H1 (cell line): ENCODE results near the gene CSNK1G3. TPM values are rescaled to one million over a fixed set of nuclear protein-coding genes. Genes with fewer than 3 reads are reported as not detected.

Source experiments
- CTCF ChIA-PET: fragments of 300-600 bp; sonication (Branson Sonifier 250); formaldehyde crosslinking; loops from one replicate; lab custom pipeline; 2021; ENCODE audit not compliant: partially characterized antibody; lab: Charles Lee
- POLR2A ChIA-PET: fragments of 300-600 bp; sonication (Branson Sonifier 250); formaldehyde crosslinking; loops from one replicate; lab custom pipeline; 2021; ENCODE audit warnings: inconsistent platforms; ENCODE audit not compliant: partially characterized antibody; lab: Charles Lee
- DNase-seq, 2 experiments: peaks; one replicate each; pipeline versions ENCODE4 v3.0.0 to v3.0.0-alpha.2; 2010 to 2022; ENCODE audit warnings: low spot score in 2 of 2, low read depth in 1 of 2, mixed read lengths in 1 of 2
- FAIRE-seq: peaks from 2 replicates; lab custom pipeline; 2011; peaks lifted over from hg19 to GRCh38; lab: Jason Lieb, UNC
- H2AFZ ChIP-seq: 2 replicates; pipeline ENCODE4 v1.8.1; 2012; ENCODE audit warnings: low read length, inconsistent platforms
- H2AK5ac ChIP-seq: 2 replicates; pipeline ENCODE4 v1.6.1; 2013; ENCODE audit warnings: low read depth, low read length
- H2BK120ac ChIP-seq: replicated peaks from 2 replicates; pipeline ENCODE3; 2013; ENCODE audit warnings: low read depth, low read length, inconsistent platforms
- H2BK12ac ChIP-seq: 2 replicates; pipeline ENCODE4 v1.6.1; 2013; ENCODE audit warnings: low read depth, low read length
- H2BK15ac ChIP-seq: 2 replicates; pipeline ENCODE4 v1.6.1; 2013; ENCODE audit warnings: low read length
- H2BK20ac ChIP-seq: 2 replicates; pipeline ENCODE4 v1.6.1; 2013; ENCODE audit warnings: low read length
- H2BK5ac ChIP-seq: 2 replicates; pipeline ENCODE4 v1.6.1; 2013; ENCODE audit warnings: low read depth, low read length
- H3K14ac ChIP-seq: 2 replicates; pipeline ENCODE4 v1.6.1; 2013; ENCODE audit warnings: inconsistent platforms; ENCODE audit not compliant: insufficient read length
- H3K18ac ChIP-seq: 2 replicates; pipeline ENCODE4 v1.6.1; 2013; ENCODE audit warnings: low read length; ENCODE audit errors: extremely low read depth
- H3K23ac ChIP-seq: 2 replicates; pipeline ENCODE4 v1.6.1; 2013; ENCODE audit warnings: inconsistent platforms; ENCODE audit not compliant: insufficient read length
- H3K23me2 ChIP-seq: 2 replicates; pipeline ENCODE4 v1.6.1; 2013; ENCODE audit warnings: low read depth, low read length
- H3K27ac ChIP-seq: 2 replicates; pipeline ENCODE4 v1.6.1; 2011; ENCODE audit warnings: low read depth, low read length, inconsistent platforms
- H3K27me3 ChIP-seq, 4 experiments: replicated peaks in 1 of 4; 1 replicate in 1 of 4; 2 replicates in 3 of 4; pipeline versions ENCODE4 v1.6.1 to v1.8.1; 2011 to 2013; ENCODE audit warnings: low read length in 3 of 4, mild to moderate bottlenecking in 3 of 4, inconsistent platforms in 2 of 4, mixed read lengths in 2 of 4, moderate library complexity in 1 of 4; ENCODE audit not compliant: control insufficient read depth in 3 of 4, insufficient read depth in 3 of 4; ENCODE audit errors: extremely low read depth in 1 of 4
- H3K36me3 ChIP-seq, 4 experiments: 2 replicates each; pipeline versions ENCODE4 v1.6.1 to v1.8.1; 2011 to 2013; ENCODE audit warnings: mild to moderate bottlenecking in 4 of 4, low read length in 3 of 4, moderate library complexity in 2 of 4, control low read depth in 1 of 4, inconsistent platforms in 1 of 4; ENCODE audit not compliant: insufficient read depth in 4 of 4, control insufficient read depth in 2 of 4
- H3K4ac ChIP-seq: replicated peaks from 2 replicates; pipeline ENCODE3; 2013; ENCODE audit warnings: low read length, low read depth, mixed read lengths, inconsistent platforms; ENCODE audit not compliant: insufficient read length
- H3K4me1 ChIP-seq, 4 experiments: replicated peaks in 1 of 4; 1 replicate in 1 of 4; 2 replicates in 3 of 4; pipeline versions ENCODE4 v1.6.1 to v1.8.1; 2011 to 2013; ENCODE audit warnings: low read length in 3 of 4, inconsistent platforms in 2 of 4, mixed read lengths in 1 of 4; ENCODE audit not compliant: insufficient read depth in 4 of 4, control insufficient read depth in 3 of 4
- H3K4me2 ChIP-seq, 2 experiments: 2 replicates each; pipeline versions ENCODE4 v1.6.1 to v1.8.1; 2011 to 2013; ENCODE audit warnings: low read depth in 2 of 2, low read length in 2 of 2, control low read depth in 1 of 2, inconsistent platforms in 1 of 2, mild to moderate bottlenecking in 1 of 2; ENCODE audit not compliant: insufficient read depth in 1 of 2
- H3K4me3 ChIP-seq, 4 experiments: fragments of 200-600, 300-600 bp in 1 of 4; sonication (generic), shearing (Covaris generic), sonication (Bioruptor Twin) in 1 of 4; 2 replicates each; pipeline versions ENCODE4 v1.5.1 to v1.8.1; 2011 to 2016; ENCODE audit warnings: low read length in 4 of 4, low read depth in 3 of 4, control low read depth in 2 of 4, inconsistent platforms in 2 of 4, mild to moderate bottlenecking in 2 of 4, mixed read lengths in 1 of 4, moderate library complexity in 1 of 4; ENCODE audit not compliant: insufficient read depth in 2 of 4; ENCODE audit errors: extremely low read depth in 1 of 4
- H3K56ac ChIP-seq: replicated peaks from 2 replicates; pipeline ENCODE3; 2013; ENCODE audit warnings: low read depth, mild to moderate bottlenecking, mixed read lengths, low read length, inconsistent platforms; ENCODE audit not compliant: insufficient read length
- H3K79me1 ChIP-seq: 2 replicates; pipeline ENCODE4 v1.6.1; 2013; ENCODE audit warnings: low read depth, low read length, control low read depth
- H3K79me2 ChIP-seq, 2 experiments: 2 replicates each; pipeline versions ENCODE4 v1.6.1 to v1.8.1; 2012 to 2013; ENCODE audit warnings: low read length in 2 of 2, mild to moderate bottlenecking in 2 of 2, inconsistent platforms in 1 of 2; ENCODE audit not compliant: insufficient read depth in 2 of 2, control insufficient read depth in 1 of 2
- H3K9ac ChIP-seq, 4 experiments: replicated peaks in 1 of 4; 1 replicate in 1 of 4; 2 replicates in 3 of 4; pipeline versions ENCODE4 v1.6.1 to v1.8.1; 2011 to 2013; ENCODE audit warnings: low read depth in 3 of 4, low read length in 3 of 4, control low read depth in 2 of 4, mild to moderate bottlenecking in 2 of 4, moderate library complexity in 2 of 4, inconsistent platforms in 1 of 4; ENCODE audit errors: extremely low read depth in 1 of 4
- H3K9me3 ChIP-seq, 2 experiments: 2 replicates each; pipeline versions ENCODE4 v1.6.1 to v1.8.1; 2012 to 2013; ENCODE audit warnings: mild to moderate bottlenecking in 2 of 2, moderate library complexity in 2 of 2, control low read depth in 1 of 2, inconsistent platforms in 1 of 2, low read depth in 1 of 2, low read length in 1 of 2, mixed read lengths in 1 of 2; ENCODE audit not compliant: insufficient read depth in 2 of 2
- H4K20me1 ChIP-seq, 2 experiments: replicated peaks in 1 of 2; 2 replicates each; pipeline versions ENCODE3 to v1.8.1; 2011 to 2013; ENCODE audit warnings: inconsistent platforms in 2 of 2, low read length in 2 of 2, mild to moderate bottlenecking in 1 of 2; ENCODE audit not compliant: insufficient read depth in 2 of 2, control insufficient read depth in 1 of 2
- H4K5ac ChIP-seq: 2 replicates; pipeline ENCODE4 v1.6.1; 2013; ENCODE audit warnings: low read length, low read depth, mixed read lengths, inconsistent platforms; ENCODE audit not compliant: insufficient read length
- H4K8ac ChIP-seq: 2 replicates; pipeline ENCODE4 v1.8.0; 2013; ENCODE audit warnings: mild to moderate bottlenecking, moderate library complexity, low read length, inconsistent platforms; ENCODE audit not compliant: insufficient read depth; ENCODE audit errors: extremely low read depth
- H4K91ac ChIP-seq: replicated peaks from 2 replicates; pipeline ENCODE3; 2013; ENCODE audit warnings: low read length, mixed read lengths, inconsistent platforms; ENCODE audit not compliant: insufficient read length
- GABPA ChIP-seq: IDR thresholded peaks from 2 replicates; pipeline ENCODE4 v1.6.1; 2011; ENCODE audit warnings: mild to moderate bottlenecking, low read length, moderate library complexity, borderline replicate concordance; ENCODE audit not compliant: insufficient read depth
- NRF1 ChIP-seq: IDR thresholded peaks from 2 replicates; pipeline ENCODE4 v1.6.1; 2011; ENCODE audit warnings: mild to moderate bottlenecking, low read depth, low read length, improper control_type of control experiment
- SUZ12 ChIP-seq: fragments of 200-600 bp; sonication (generic); IDR thresholded peaks from 2 replicates; pipeline ENCODE4 v1.6.1; 2012; ENCODE audit warnings: mild to moderate bottlenecking, inconsistent platforms, low read length, moderate library complexity, mixed read lengths
- YY1 ChIP-seq: IDR thresholded peaks from 2 replicates; pipeline ENCODE4 v1.6.1; 2011; ENCODE audit warnings: low read depth, mild to moderate bottlenecking, low read length
- WGBS, 2 experiments: shearing (Covaris generic) in 1 of 2; methylation state at CpG; one replicate each; pipeline versions ENCODE4 v1.1.6 to v1.1.7; 2013 to 2015; ENCODE audit warnings: low lambda C conversion rate in 2 of 2, mixed read lengths in 2 of 2, inconsistent platforms in 1 of 2, low coverage in 1 of 2, missing lambda C conversion rate in 1 of 2; ENCODE audit not compliant: insufficient replicate concordance in 2 of 2, insufficient coverage in 1 of 2, insufficient read length in 1 of 2; ENCODE audit errors: extremely low coverage in 1 of 2, missing lambda C conversion rate in 1 of 2; 5-methylcytosine and 5-hydroxymethylcytosine counted together
- polyA plus RNA-seq, 7 experiments: library from polyadenylated mRNA; depleted of rRNA in 3 of 7; stranded (reverse) in 5 of 7; unstranded in 2 of 7; fragments of >200 nt in 5 of 7; fragments of 200-250 nt in 2 of 7; gene quantifications; 1 replicate in 5 of 7; 2 replicates in 1 of 7; 4 replicates in 1 of 7; pipeline versions ENCODE4 v1.2.1 to v1.2.3, GENCODE V29; 2011 to 2013; ENCODE audit warnings: missing spikeins in 2 of 7, mixed read lengths in 2 of 7
- total RNA-seq: library from RNA; stranded (reverse); fragmentation: NEBNext Ultra II Directional; extraction: Animal tissue kit (Norgen Biotek cat#: 25700); gene quantifications from 2 replicates; pipeline ENCODE4 v1.2.1, GENCODE V29; 2021
- TF ChIP-seq, protein P1 (sequence below): IDR thresholded peaks from 2 replicates; pipeline ENCODE4 v1.6.1; 2011; ENCODE audit warnings: low read depth, mild to moderate bottlenecking, low read length; ENCODE audit not compliant: insufficient read depth
- TF ChIP-seq, protein P2 (sequence below), 3 experiments: IDR thresholded peaks; 1 replicate in 2 of 3; 2 replicates in 1 of 3; pipeline versions ENCODE4 v1.5.1 to v1.6.1; 2011; ENCODE audit warnings: low read length in 3 of 3, mild to moderate bottlenecking in 3 of 3, inconsistent platforms in 2 of 3, low read depth in 1 of 3, moderate library complexity in 1 of 3; ENCODE audit not compliant: insufficient read depth in 1 of 3; ENCODE audit errors: control extremely low read depth in 1 of 3

Gene CSNK1G3
- total and polyA plus RNA-seq, 2 of the 8 experiments (the other 6 are each of a cell fraction or from before 2014, with no cell fraction given): 10.6 to 58.9 TPM

DNA sequence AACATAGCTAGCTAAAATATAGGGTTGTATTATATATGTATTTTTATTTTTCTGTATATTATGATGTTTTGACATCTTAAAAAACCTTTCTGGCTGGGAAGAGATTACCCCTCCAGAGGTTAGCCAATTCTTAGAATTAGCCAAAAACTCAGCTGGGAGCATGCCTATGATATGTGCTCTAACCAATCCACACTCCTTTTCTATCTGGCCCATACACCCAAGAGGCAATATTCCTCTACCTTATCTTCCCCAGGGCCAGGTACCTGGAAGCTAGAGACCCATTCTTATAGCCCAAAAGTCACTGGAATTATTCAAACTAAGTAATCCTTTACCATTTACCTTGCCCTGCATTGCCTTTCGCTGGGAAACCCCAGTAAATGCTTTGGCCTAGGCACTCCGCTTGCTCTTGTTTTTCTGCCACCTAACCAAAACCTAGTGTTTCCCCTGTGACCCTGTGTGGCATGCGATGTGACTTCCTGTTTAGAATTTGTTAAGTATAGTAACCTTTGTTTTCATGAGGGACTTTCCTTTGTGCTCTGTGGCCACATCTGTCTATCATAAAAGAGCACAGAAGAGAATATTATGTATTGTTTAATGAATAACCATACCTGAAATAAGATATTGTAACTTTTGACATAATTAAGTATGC is 37.4 kb downstream of the CSNK1G3 start:
- CTCF ChIA-PET: interaction anchor here (1.0 to 1.6 kb wide), 4 partner anchors 14 to 126 kb away, joined by 3 to 5 read pairs (median 4); no protein-coding TSS in a partner anchor
- TF ChIP-seq GABPA: no peak
- TF ChIP-seq, protein P1, sequence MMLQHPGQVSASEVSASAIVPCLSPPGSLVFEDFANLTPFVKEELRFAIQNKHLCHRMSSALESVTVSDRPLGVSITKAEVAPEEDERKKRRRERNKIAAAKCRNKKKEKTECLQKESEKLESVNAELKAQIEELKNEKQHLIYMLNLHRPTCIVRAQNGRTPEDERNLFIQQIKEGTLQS: no peak
- TF ChIP-seq YY1: no peak
- TF ChIP-seq, protein P2, sequence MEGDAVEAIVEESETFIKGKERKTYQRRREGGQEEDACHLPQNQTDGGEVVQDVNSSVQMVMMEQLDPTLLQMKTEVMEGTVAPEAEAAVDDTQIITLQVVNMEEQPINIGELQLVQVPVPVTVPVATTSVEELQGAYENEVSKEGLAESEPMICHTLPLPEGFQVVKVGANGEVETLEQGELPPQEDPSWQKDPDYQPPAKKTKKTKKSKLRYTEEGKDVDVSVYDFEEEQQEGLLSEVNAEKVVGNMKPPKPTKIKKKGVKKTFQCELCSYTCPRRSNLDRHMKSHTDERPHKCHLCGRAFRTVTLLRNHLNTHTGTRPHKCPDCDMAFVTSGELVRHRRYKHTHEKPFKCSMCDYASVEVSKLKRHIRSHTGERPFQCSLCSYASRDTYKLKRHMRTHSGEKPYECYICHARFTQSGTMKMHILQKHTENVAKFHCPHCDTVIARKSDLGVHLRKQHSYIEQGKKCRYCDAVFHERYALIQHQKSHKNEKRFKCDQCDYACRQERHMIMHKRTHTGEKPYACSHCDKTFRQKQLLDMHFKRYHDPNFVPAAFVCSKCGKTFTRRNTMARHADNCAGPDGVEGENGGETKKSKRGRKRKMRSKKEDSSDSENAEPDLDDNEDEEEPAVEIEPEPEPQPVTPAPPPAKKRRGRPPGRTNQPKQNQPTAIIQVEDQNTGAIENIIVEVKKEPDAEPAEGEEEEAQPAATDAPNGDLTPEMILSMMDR (IDR thresholded peaks at IDR 0.05; ENCODE audit: control extremely low read depth in 1 of 3, insufficient read depth in 1 of 3, low read depth in 1 of 3, low read length in 3 of 3): no peak
- TF ChIP-seq NRF1: no peak
- no peak for TF ChIP-seq SUZ12

More for the DNA sequence above, 37.4 kb downstream of the CSNK1G3 start:
- 94% methylated on average over 3 of the region's 3 CpGs; no CpG with 5 or more reads in 1 of the 2 experiments for WGBS, 2 experiments
- no peaks in the 10 kb centered on the region for H3K23me2 ChIP-seq
- no peaks in the 10 kb centered on the region for H3K4me1 ChIP-seq
- no peak overlapping the region for H3K27ac ChIP-seq
- H3K4me3 ChIP-seq: no peak overlapping the region
- H3K9me3 ChIP-seq: no peaks in the 10 kb centered on the region
- H3K4ac ChIP-seq: no peak overlapping the region
- H2AK5ac ChIP-seq: no peak overlapping the region
- no peak overlapping the region for H3K4me2 ChIP-seq
- peaks cover 0 to 38% of the 10 kb centered on the region in 2 experiments; a peak in 2 of 4 replicates for H3K79me2 ChIP-seq
- H4K20me1 ChIP-seq: no peaks in the 10 kb centered on the region
- no peak overlapping the region for H3K18ac ChIP-seq
- POLR2A ChIA-PET: no interaction called here
- H4K5ac ChIP-seq: no peak overlapping the region
- no peak overlapping the region for H4K8ac ChIP-seq
- FAIRE-seq (no peak), DNase-seq (no peak)
- H3K23ac ChIP-seq: no peak overlapping the region
- H2BK15ac ChIP-seq: no peak overlapping the region
- no peak overlapping the region for H2BK120ac ChIP-seq
- no peak overlapping the region for H3K14ac ChIP-seq
- no peak overlapping the region for H4K91ac ChIP-seq
- H2BK12ac ChIP-seq: no peak overlapping the region
- H2BK20ac ChIP-seq: no peak overlapping the region
- no peaks in the 10 kb centered on the region; the same call in 1 of the 2 replicates for H3K79me1 ChIP-seq
- H2AFZ ChIP-seq: no peak overlapping the region
- no peak overlapping the region for H3K56ac ChIP-seq
- no peak overlapping the region for H2BK5ac ChIP-seq
- H3K36me3 ChIP-seq: no peaks in the 10 kb centered on the region; a peak in 1 of 8 replicates
- H3K9ac ChIP-seq: no peak overlapping the region
- H3K27me3 ChIP-seq: no peaks in the 10 kb centered on the region
